NCI-H2107 treated with DMSO at 0.1 percent for 48 hours (cell line): Measurements from ENCODE around the gene CDYL.
A peak's percentile ranks its signal among the peaks of the same experiment; 100 is the strongest.

Source experiments
- DNase-seq: peaks from one replicate; lab custom pipeline; 2025; ENCODE audit not compliant: unreplicated experiment; lab: John Stamatoyannopoulos, UW

CDYL gene

DNA sequence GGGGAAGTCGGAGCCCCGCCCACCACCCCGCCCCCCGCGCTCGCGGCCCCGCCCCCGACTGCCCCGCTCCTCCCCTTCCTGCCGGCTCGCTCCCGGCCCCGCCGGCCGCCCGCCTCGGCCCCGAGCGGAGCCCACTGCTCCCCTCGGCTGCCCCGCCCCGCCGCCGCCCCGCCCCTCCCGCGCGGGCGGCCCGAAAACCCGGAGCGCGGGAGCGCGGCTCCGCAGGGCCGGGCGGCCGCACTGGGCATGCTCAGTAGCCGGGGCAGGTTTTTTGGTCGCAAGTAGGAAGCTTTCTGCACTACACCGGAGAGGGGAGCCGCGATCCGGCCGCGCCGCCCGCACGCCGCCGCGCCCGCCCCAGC lies at the start of gene CDYL:
Gene CDYL, plus strand, starts transcription at position 274 of the 362 bp plus-strand sequence. CDS start 380 bp downstream, outside the sequence.
- DNase-seq, result peak; percentile 23

DNA sequence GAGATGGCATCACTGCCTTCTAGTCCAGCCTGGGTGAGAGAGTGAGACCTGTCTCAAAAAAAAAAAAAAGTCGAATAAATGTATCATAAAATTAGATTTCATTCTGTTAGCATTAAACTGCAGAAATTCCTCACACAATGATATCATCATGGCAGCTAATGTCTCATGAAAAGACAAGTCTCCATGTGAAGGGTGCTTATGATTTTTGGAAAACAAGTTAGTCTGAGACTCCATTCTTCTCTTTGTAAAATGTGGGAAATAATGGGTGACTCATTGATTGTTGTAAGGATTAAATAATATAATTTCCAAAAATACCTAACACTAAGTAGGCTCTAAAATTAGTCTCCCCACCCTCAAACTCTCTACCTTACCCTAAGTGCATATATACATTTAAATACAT lies 49.6 kb upstream of the CDYL start:
- no peak for DNase-seq

GRCh38 chr6:4727217-4727616 lies 49.0 kb upstream of the CDYL start:
- no peak for DNase-seq

DNA sequence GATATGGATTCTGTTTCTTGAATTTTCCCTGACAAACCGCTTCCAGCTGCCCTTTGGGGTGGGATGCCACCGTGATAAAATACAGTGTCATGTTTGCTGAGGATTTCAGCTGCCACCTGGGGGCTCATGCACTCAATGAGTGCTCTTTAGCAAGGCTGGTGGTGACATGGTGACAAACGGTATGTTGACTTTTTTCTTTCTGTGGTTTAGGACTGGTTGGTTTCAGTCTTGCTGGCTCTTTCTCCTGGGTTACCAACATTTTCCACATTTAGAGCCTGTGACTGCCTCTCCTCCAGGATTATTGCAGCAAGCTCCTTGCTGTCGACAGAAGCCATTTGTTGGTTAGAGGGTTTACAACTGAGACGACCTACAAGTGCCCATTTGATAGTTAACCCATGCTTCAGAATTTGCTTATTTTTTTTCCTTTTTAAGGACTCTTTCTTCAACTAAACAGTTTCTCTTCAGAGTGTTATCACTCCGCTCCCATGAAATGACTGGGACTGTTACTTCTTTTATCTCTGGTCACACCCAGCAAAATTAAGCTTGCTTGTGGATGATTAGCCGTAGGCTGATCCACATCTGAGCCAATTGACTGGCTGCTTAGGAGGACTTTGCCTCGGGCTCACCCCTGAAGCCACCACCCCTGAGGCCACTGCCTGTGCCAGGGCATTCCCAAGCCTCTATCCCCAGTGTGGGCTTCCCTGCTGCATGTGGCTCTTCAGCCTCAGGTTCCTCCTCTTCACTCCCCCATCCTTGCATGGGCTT lies 48.4 kb upstream of the CDYL start:
- DNase-seq, result peak; percentile 72

DNA sequence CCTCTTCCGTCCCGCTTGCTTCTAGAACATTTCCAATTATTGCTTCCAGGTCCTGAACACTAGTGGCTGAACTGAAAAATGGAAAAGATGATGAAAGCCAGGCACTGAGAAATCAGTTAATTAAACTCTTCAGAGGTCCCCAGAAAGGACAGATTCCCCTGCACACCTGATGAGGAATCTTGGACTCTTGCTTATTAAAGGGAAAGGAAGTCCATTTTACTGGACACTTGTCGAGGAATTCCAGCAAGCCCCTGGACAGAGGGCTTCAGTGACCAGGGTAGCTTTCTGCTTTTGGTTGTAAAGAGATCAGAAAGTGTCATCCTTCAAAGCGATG lies 47.8 kb upstream of the CDYL start:
- DNase-seq, result no peak

DNA sequence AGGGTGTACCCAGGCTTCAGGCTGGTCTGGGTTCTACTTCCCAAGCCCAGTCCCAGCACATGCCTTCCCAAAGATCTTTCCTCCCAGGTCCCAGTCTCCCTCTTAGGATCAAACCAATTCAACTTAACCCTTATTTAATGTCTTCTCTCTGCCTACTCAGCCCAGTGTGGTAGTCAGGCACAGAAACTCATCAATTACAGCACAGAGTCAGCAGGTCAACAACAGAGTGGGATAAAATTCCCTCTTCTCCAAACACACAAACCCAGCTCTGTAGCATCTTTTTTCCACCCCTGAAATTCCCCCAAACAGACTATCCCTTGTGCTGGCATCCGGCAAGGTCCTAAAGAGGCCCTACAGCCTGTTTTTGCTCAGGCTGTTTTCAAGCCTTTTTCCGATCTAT lies 47.3 kb upstream of the CDYL start:
- DNase-seq, result no peak

DNA sequence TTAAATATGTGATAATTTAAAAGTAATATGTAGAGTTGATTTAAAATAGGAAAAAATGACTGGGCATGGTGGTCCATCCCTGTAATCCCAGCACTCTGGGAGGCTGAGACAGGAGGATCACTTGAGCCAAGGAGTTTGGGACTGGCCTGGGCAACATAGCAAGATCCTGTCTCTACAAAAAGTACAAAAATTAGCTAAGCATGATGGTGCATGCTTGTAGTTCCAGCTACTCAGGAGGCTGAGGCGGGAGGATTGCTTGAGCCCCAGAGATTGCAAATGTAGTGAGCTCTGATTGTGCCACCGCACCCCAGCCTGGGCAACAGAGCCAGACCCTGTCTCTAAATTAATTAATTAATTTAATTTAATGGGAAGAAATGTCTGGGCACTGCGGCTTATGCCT lies 44.2 kb upstream of the CDYL start:
- DNase-seq, result no peak

GRCh38 chr6:4732691-4733315 lies 43.4 kb upstream of the CDYL start:
- peak; percentile 8 for DNase-seq

DNA sequence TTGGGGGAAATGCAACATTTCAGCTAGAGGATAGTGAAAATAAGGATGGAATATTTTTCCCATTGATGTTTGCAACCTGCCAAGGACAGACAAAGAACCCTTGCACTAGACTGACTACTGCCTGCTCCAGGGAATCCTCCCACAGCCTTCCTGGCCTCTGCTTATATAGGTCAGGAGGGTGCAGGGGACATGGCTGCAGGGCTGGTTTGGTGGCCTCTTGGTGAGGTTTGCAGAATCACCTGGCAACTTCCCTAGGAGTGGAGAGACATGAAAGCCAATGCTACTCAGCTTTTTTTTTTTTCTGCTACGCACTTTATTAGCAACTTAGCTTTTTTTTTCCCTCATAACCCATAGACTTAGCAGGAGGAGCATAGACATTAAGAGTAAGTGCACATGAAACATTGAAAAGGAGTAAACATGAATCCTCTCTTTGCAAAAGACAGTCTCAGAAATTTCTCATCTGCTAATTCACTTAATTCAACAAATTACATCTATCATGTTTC lies 39.8 kb upstream of the CDYL start:
- DNase-seq, result no peak

DNA sequence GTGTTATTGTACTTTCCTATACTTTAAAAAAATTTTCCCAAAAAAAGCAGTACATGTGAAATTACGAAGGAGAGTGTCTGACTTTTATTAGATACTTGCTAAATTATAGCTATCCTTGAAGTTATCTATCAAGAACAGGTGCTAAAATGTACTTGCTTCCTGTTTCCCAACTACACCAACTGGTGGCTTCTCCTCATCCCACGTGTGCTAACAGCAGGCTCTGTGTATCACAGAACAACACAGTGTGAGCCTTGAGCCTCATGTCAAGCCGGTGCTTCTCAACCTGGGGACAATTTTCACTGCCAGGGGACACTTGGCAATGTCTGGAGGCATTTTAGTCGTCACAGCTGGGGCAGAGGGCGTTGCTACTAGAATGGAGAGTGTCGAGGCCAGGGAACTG lies 36.2 kb upstream of the CDYL start:
- DNase-seq, result no peak

- no peak for DNase-seq
Measured at GRCh38 chr6:4743062-4743461, 33.1 kb upstream of the CDYL start.

GRCh38 chr6:4743926-4744325 lies 32.3 kb upstream of the CDYL start:
- no peak for DNase-seq

GRCh38 chr6:4747588-4747987 lies 28.6 kb upstream of the CDYL start:
- peak; percentile 72 for DNase-seq

DNA sequence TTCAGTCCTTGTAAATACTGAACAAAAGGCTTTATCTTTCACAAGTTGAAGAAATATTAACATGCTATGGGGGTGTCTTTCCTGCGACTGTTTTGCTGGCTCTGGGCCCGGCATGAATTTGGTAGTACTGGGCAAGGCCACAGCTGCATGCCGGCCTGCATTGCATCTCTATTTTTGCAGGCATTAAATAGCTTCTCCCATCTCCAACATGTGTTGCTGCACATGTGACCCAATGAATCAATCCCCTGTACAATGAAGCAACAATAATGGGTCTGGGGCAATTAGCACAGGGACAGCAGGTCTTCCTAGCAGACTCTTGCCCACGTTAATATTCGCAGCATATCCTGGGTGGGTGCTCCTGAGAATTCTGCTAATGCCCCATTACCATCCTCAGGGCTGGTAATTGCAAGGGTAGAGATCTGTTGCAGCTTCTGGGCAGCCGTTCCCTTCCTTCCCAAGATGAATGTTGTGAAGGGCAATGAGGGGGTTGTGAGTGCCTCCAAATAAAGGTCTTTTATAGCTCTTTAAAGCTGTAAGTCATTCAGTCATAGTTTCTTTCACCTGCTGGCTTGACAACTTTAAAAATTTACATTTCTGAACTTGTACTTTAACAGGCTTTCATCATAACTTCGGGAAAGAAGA lies 24.3 kb upstream of the CDYL start:
- DNase-seq, result no peak

GRCh38 chr6:4756247-4756646 lies 20.0 kb upstream of the CDYL start:
- DNase-seq, result no peak

- no peak for DNase-seq
Measured at GRCh38 chr6:4759997-4760396, 16.2 kb upstream of the CDYL start.

GRCh38 chr6:4760773-4761172 lies 15.4 kb upstream of the CDYL start:
- no peak for DNase-seq

DNA sequence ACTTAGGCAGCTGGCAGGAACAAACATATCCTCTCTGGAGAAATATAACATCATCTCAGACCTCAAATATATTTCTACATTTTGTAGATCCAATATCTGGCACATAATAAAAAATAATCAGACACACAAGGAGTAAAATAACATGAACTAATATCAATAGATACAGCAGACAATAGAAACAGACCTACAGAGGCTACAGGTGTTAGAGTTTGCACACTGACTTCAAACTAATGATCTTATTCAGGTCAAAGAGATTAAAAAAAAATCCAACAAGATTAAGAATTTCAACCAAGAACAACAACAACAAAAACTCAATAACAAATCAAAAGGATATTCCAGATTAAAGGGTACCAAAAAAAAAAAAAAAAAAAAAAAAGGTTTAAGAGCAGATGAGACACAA lies 13.9 kb upstream of the CDYL start:
- DNase-seq, result no peak

DNA sequence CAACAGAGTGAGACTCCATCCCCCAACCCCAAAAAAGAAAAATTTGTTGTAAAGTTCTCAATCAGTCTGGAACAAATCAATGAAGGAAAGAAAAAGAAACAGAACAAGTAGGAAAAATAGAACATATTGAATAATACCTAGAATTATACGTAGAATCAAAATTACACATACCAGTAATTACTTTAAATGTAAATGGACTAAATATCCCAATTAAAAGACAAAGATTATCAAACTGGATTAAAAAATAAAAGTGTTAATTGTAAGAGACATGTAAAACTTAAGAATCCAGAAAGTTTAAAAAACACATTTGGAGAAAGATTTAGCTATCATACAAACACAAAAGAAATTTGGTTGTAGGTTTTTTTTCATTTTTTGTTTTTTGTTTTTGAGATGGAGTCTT lies 12.3 kb upstream of the CDYL start:
- no peak for DNase-seq

GRCh38 chr6:4768815-4769214 lies 7.4 kb upstream of the CDYL start:
- DNase-seq, result no peak

- DNase-seq, result no peak
Measured at GRCh38 chr6:4772750-4773149, 3.5 kb upstream of the CDYL start.

DNA sequence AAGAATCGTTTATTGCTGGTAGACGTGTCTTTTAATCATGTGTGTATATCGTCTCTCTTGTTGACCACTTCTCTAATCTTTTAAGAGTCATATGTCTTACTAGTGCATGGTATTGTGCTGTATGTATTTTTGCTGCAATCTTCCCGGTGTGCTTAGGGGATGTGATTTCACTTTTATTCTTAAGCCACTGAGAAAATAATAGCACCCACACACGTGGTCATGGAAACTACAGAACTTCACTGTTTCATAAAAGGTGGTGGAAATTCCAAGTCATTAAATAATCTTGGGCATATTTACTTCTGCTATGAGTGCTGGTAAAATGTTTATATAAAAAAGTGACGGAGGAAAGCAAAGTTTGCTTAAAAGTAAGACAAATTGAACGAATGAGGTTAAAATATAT lies 3.0 kb upstream of the CDYL start:
- DNase-seq, result no peak
